Adipocyte (in vitro differentiated cells): Measurements from ENCODE around the gene ITM2C.

ENCODE experiments used
- DNase-seq: peaks from one replicate; pipeline ENCODE4 v3.0.0-alpha.2; 2015; ENCODE audit warnings: low read depth
- H3K27me3 ChIP-seq: replicated peaks from 2 replicates; pipeline ENCODE4 v1.7.0; 2013; ENCODE audit warnings: mild to moderate bottlenecking, low read length, moderate library complexity; ENCODE audit not compliant: control insufficient read depth, insufficient read depth
- H3K36me3 ChIP-seq: 2 replicates; pipeline ENCODE4 v1.7.0; 2013; ENCODE audit warnings: low read length, mild to moderate bottlenecking, moderate library complexity; ENCODE audit not compliant: control insufficient read depth, insufficient read depth, severe bottlenecking
- H3K4me1 ChIP-seq: 2 replicates; pipeline ENCODE4 v1.7.0; 2013; ENCODE audit warnings: mild to moderate bottlenecking, low read length, moderate library complexity; ENCODE audit not compliant: control insufficient read depth, insufficient read depth
- H3K4me3 ChIP-seq: 2 replicates; pipeline ENCODE4 v1.7.0; 2013; ENCODE audit warnings: mild to moderate bottlenecking, low read length, moderate library complexity
- H3K9ac ChIP-seq: 2 replicates; pipeline ENCODE4 v1.7.0; 2013; ENCODE audit warnings: mild to moderate bottlenecking, low read length, moderate library complexity
- H3K9me3 ChIP-seq: 2 replicates; pipeline ENCODE4 v1.7.0; 2013; ENCODE audit warnings: mild to moderate bottlenecking, low read length, moderate library complexity; ENCODE audit not compliant: control insufficient read depth

Gene ITM2C

DNA sequence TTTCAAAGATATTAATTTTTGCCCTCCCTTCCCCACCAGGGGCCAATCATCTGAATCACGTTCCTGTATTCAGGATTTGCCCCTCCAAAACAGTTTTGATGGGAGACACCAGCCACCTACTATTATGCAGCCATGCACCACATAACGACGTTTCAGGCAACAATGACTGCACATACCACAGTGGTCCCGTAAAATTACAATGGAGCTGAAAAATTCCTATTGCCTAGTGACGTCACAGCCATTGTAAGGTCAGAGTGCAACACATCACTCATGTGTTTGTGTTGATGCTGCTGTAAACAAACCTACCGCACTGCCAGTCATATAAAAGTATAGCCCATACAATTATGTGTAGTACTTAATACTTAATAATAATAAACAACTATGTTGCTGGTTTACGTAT lies 22.6 kb downstream of the ITM2C start:
- Histone ChIP-seq H3K36me3 (no peaks in the 10 kb centered on the region), H3K4me3 (no peak overlapping the region), H3K4me1 (no peaks in the 10 kb centered on the region), H3K27me3 (peaks cover 28% of the 10 kb centered on the region), H3K9me3 (peaks cover 3% of the 10 kb centered on the region), H3K9ac (no peak overlapping the region)
- no peak for DNase-seq

DNA sequence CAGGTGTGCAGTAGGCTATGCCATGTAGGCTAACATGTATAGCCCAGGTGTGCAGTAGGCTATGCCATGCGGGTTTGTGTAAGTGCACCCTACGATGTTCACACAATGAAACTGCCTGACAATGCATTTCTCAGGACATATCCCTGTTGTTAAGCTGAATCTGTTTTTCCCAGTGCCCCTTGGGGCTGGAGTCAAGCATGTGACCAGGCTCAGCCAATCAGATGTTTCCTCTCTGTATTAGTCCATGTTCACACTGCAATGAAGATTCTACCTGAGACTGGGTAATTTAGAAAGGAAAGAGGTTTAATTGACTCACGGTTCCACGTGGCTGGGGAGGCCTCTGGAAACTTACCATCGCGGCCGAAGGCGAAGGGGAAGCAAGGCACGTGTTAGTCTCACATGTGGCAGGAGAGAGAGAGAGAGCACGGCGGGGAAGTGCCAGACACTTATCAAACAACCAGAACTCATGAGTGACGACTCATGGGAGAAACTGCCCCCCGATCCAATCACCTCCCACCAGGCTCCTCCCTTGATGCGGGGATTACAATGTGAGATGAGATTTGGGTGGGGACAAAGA lies 24.2 kb downstream of the ITM2C start:
- H3K9ac ChIP-seq = no peak overlapping the region
- H3K4me3 ChIP-seq = no peak overlapping the region
- H3K27me3 ChIP-seq = peaks cover 39% of the 10 kb centered on the region
- no peaks in the 10 kb centered on the region for H3K36me3 ChIP-seq
- no peaks in the 10 kb centered on the region for H3K4me1 ChIP-seq
- DNase-seq = no peak
- H3K9me3 ChIP-seq = peaks cover 8% of the 10 kb centered on the region

DNA sequence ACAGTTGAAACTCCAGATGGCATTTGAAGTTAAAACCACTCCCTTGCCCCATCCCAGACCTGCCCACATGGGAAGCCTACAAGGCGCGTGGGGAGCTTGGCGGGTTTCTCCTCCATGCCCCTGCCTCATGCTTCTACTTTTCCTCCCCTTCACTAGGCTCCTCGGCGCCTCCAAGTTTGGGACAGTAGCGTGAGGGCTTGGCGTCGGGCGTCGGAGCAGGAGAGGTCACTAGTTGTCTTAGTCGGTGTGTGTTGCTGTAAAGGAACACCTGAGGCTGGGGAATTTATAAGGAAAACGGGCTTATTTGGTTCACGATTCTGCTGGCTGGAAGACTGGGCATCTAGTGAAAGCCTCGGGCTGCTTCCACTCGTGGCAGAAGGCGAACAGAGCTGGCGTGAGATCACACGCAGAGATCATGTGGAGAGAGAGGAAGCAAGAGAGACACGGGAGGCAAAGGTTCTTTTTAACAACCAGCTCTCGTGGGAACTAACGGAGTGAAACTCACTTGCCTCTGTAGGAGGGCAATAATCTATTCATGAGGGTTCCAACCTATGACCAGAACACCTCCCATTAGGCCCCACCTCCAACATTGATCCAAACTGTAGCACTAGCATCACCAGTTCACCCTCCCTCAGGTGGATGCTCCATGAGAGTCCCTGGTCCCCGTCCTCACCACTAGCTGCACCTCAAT lies 25.3 kb downstream of the ITM2C start:
- H3K27me3 ChIP-seq = peaks cover 39% of the 10 kb centered on the region
- no peak for DNase-seq
- H3K9me3 ChIP-seq = peaks cover 8% of the 10 kb centered on the region
- H3K9ac ChIP-seq = no peak overlapping the region
- H3K4me1 ChIP-seq = no peaks in the 10 kb centered on the region
- no peak overlapping the region for H3K4me3 ChIP-seq
- no peaks in the 10 kb centered on the region for H3K36me3 ChIP-seq

DNA sequence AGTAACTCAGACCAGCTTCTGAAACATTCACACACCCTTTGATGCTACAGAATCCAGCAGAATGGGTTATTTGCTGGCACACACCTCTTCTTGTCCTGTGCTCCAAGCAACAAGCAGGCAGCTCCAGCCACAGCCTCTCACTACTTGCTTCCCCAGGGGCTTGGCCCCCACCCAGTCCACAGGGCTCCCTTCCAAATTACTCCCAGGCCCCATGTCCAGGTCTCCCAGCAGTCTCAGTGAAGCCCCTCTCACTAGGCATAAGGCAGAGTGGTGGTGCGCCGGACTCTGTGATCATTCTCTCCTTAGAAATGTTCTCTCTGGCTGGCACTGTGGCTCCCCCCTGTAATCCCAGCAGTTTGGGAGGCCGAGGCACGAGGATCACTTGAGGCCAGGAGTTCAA lies 25.9 kb downstream of the ITM2C start:
- DNase-seq = no peak
- Histone ChIP-seq H3K9ac (no peak overlapping the region), H3K36me3 (no peaks in the 10 kb centered on the region)

DNA sequence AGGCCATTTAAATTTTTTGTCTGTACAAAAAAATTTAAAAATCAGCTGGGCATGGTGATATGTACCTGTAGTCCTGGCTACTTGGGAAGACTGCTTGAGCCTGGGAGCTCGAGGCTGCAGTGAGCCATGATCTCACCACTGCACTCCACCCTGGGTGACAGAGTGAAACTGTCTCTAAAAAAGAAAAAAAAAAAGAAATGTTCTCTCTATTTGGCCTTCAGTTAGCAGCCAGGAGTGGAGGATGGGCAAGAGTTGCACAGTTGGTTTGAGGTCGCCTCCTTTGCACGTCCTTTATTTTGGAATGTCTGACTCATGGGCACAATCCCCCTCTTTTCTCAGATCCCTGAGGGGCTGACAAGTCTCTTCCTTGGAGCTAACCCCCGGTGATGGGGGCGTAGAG lies 26.3 kb downstream of the ITM2C start:
- H3K36me3 ChIP-seq = no peaks in the 10 kb centered on the region
- H3K4me1 ChIP-seq = no peaks in the 10 kb centered on the region
- peaks cover 47% of the 10 kb centered on the region for H3K27me3 ChIP-seq
- DNase-seq = no peak
- H3K4me3 ChIP-seq = no peak overlapping the region
- H3K9me3 ChIP-seq = peaks cover 8% of the 10 kb centered on the region
- H3K9ac ChIP-seq = no peak overlapping the region

More for the DNA sequence above, 25.9 kb downstream of the ITM2C start:
- H3K4me3 ChIP-seq = no peak overlapping the region
- H3K9me3 ChIP-seq = peaks cover 8% of the 10 kb centered on the region
- H3K27me3 ChIP-seq = peaks cover 43% of the 10 kb centered on the region
- no peaks in the 10 kb centered on the region for H3K4me1 ChIP-seq

DNA sequence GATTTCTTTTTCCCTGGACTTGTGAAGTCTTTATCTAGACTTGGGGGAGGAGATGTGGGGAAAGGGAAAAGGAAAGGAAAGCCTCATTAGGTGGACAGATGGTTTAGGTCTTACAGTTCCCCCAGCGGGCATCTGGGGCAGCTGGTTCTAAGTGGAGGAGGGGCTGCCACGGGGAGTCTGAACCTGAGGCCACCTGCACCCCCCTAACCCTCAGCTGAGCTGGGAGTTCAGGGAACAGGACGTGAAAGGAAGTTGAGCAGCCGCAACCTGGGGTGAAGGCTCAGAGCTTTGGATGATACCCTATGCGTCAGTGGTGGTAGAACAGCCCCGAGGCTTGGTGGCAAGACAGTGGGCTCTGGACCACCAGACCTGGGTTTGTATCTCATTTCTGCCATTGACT lies 26.8 kb downstream of the ITM2C start:
- H3K9me3 ChIP-seq = peaks cover 8% of the 10 kb centered on the region
- peaks cover 47% of the 10 kb centered on the region for H3K27me3 ChIP-seq
- no peak overlapping the region for H3K4me3 ChIP-seq
- H3K4me1 ChIP-seq = no peaks in the 10 kb centered on the region
- no peak overlapping the region for H3K9ac ChIP-seq
- DNase-seq = no peak
- H3K36me3 ChIP-seq = no peaks in the 10 kb centered on the region

DNA sequence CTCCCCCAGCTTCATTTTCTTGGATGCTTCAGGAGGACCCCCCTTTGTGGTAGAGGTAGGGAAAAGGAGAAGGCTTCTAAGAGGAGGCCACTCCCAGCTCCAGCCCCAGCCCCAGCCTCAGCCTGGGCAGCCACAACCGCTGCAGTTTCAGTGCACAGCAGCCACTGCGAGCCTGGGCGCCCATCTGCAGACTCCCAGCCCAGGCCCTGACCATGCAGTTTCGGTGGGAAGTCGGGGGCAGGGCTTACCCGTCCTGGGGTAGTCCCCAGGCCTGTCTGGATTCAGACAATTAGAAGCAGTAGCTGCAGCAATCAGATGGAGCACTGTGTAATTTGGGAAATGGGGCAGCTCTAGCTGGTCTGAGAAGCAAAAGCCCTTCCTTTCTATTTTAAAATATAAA lies 28.6 kb downstream of the ITM2C start:
- Histone ChIP-seq H3K4me1 (no peaks in the 10 kb centered on the region), H3K9me3 (peaks cover 8% of the 10 kb centered on the region), H3K4me3 (no peak overlapping the region), H3K27me3 (peaks cover 63% of the 10 kb centered on the region), H3K36me3 (no peaks in the 10 kb centered on the region), H3K9ac (no peak overlapping the region)
- DNase-seq = no peak

DNA sequence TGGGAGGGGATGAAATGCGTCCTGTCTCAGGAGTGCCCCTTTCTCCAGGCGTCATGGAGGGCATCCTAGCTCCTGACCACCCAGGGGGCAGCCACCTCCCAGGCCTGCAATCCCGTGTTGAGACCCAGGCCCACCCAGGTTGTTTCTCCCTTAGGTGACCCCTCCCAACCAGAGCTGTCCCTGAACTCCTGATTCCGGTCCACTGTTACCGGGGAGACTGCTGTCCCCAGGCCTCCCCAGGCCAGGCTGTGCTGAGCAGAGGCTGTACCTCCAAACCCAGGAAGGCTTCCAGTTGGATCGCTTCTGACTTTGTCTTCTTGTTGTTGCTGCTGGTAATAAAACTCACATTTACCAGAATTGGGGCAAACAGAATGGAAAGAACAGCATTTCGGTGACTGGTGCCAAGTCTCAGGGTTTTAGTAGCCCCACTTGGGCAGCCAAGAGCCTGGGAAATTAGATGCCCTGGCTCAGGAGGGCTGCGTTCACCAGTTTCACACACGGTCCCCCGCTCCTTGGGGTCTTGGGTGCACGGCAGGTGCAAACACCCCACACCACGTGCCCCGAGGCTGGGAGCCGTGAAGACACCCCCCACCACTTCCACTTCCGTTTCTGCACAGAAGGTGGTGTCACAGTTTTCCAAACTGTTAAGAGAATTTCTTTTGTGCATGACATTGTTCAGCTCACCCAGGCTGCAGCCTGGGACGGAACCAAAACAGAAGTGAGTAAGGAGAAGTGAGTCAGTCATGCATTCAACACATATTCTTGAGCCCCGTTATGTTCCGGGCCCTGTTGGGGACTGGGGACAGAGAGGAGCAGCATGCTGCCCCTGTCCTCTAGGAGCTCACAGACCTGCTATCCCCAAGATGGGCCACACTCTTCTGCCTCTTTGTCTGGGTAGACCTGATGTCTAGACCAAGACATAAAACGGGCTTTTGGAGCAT lies 29.4 kb downstream of the ITM2C start:
- Histone ChIP-seq H3K36me3 (no peaks in the 10 kb centered on the region), H3K27me3 (peaks cover 65% of the 10 kb centered on the region), H3K9ac (no peak overlapping the region), H3K4me1 (no peaks in the 10 kb centered on the region), H3K4me3 (no peak overlapping the region), H3K9me3 (peaks cover 8% of the 10 kb centered on the region)
- no peak for DNase-seq

DNA sequence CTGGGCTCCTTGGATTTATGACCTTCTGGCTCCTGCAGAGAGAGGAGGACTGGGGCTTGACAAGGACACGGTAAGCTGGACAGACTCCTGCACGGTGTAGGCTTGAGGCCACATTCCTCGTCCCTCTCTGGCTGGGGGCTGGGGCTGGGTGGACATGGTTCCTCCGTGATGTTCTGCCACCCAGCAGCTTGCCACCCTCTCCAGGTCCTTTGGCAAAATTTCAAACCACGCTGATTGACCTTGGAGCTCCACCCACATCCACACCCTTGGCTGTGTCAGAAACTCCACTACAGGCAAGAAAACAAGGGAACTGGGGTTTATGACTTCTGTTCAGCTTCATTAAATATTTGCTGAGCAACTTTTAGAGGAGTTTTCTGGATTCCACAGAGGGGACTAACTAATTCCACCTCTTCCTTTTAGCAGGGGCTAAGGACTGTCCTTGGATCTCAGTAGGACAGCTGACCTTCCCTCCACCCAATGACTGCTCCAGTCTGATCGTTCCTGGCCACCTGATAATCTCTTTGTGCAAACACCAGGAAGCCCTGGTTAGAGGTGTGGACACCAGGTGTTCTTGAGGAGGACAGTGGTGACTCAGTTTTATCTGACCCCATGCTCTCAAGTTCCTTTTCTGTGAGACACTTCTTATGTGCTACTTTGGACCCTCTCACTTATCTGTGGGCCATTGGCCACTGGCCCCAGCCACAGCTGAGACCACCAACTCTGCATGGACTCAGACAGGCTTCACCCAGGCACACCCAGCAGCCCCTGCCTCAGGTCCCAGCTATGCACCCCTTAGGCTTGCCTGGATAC lies 31.0 kb downstream of the ITM2C start:
- no peak for DNase-seq
- Histone ChIP-seq H3K9me3 (peaks cover 8% of the 10 kb centered on the region), H3K4me1 (no peaks in the 10 kb centered on the region)

DNA sequence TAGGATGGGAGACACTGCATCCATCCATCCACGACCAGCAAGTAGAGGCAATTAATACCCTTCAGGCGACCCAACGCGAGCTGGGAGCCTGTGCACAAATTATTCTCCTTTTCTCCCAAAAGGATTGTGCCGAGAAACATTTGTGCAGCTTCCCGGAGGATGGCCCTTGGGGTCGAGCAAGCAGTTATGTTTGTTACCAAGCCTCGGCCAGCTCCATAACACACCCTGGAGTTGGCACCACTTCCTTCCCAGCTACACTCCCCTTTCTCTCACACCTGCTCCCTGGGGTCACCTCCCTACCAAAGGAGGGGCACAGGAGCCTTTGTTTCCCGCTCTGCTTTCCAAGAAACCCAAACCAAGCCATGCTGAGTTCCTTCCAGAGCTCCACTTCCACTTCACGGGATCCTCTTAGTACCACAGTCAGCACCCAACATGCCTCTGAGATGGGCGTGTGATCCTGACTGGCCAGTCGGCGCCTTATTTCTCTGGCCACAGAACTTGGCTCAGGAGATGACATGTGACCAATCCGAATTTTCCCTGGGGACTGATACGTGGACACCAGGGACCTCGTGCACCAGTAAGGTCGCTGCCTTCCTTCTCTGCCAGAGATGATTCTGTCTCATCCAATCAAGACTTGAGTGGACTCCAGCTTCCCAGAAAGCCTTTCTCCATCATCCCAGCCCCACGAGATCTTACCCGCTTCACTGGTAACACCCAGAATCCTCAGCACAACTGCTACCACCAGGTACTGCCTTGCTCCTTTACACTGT lies 31.8 kb downstream of the ITM2C start:
- H3K4me3 ChIP-seq = no peak overlapping the region
- DNase-seq = no peak
- peaks cover 8% of the 10 kb centered on the region for H3K9me3 ChIP-seq
- H3K9ac ChIP-seq = no peak overlapping the region
- H3K36me3 ChIP-seq = no peaks in the 10 kb centered on the region
- no peaks in the 10 kb centered on the region for H3K4me1 ChIP-seq
- H3K27me3 ChIP-seq = peaks cover 74% of the 10 kb centered on the region

More for the DNA sequence above, 31.0 kb downstream of the ITM2C start:
- no peak overlapping the region for H3K9ac ChIP-seq
- H3K36me3 ChIP-seq = no peaks in the 10 kb centered on the region
- no peak overlapping the region for H3K4me3 ChIP-seq
- peaks cover 66% of the 10 kb centered on the region for H3K27me3 ChIP-seq
